ENCODE results near the gene NKX2-4.

NKX2-4 gene

DNA sequence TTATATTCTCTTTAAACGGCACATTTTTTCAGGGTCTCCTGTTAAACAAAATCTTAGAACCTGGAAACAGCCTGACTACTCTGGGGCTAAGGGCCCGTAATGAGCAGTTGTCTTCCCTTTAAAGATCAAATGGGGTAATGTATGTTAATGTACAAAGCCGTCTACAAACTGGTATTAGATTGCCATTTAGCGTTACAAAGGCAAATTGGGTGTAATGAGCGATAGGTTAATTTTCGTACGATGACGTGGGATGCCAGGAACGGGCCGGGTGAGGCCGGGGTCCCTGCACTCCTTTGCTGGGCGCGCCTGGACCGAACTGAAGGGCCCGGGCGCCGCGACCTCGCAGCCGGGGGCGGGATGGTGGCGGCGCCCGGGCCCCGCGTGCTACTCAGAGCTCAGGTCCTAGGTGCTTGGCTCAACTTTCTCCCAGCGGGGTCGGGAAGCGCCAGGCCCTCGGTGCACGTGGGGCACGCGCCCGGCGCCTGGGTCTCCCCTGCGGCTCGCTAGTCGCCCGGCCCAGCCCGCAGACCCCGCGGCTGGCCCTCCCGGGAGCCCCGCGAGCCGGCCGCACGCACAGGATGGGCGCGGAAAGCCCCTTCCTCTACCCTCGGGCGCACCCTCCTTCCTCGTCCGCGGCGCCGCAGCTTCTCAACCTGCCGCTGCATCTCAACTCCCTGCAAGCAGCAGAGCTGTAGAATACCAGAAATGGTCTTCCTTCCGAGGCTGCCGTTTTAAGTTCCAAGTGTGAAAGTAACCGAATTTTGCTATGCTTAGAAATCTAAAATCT is 5.9 kb downstream of the NKX2-4 start:
- FAIRE-seq (no peak), DNase-seq (ENCODE audit: insufficient read length) (no peak)
- TF ChIP-seq TAF1 (IDR thresholded peaks at IDR 0.05; ENCODE audit: borderline replicate concordance, low read depth, low read length) (no peak), POLR2AphosphoS5 (IDR thresholded peaks at IDR 0.05; ENCODE audit: low read depth, low read length) (no peak), POLR2A (IDR thresholded peaks at IDR 0.05; ENCODE audit: low read depth, low read length) (0 out of 2 replicates have a peak, but pooled peaks have one; percentile 22)

DNA sequence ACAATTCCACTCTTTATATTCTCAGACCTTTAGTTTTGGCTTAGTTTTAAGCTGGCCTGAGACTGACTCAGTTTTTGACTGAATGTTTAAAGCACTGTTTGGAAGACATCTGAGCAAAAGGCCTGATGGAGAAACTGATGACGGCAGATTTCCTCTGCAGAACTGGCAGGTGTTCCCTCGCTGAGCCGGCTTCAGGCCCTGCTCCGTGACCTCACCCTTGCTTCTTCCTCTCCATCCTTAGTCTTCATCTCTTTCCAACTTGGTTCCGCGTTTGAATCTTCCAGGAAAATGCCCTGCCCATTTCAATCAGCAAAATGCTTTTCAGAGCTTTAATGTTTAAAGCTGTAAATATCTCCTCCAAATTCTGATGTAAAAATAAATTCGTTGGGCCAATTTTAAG is 6.6 kb downstream of the NKX2-4 start:
- FAIRE-seq: no peak
- DNase-seq (ENCODE audit: insufficient read length): no peak
- no peak for TF ChIP-seq POLR2AphosphoS5 (IDR thresholded peaks at IDR 0.05; ENCODE audit: low read depth, low read length)
- no peak for TF ChIP-seq POLR2A (IDR thresholded peaks at IDR 0.05; ENCODE audit: low read depth, low read length)
- TF ChIP-seq TAF1 (IDR thresholded peaks at IDR 0.05; ENCODE audit: borderline replicate concordance, low read depth, low read length): no peak

DNA sequence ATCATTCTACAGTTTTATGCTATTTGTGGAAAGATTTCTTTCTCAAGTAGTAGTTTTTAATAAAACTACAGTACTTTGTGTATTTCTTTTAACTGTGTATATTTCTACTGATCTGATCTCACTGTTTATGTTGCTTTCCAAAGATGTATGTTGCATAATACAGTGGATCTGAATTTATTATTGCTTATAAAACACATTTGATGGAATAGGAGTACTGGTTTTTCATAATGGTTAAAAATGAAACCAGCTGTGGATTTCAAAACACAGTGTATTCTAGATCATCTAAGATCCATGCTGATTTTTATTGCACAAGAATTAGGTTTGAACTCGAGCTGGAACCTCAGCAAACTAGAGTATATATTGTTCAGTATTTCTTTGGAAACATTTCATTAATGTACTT is 8.0 kb downstream of the NKX2-4 start:
- no peak for FAIRE-seq
- DNase-seq (ENCODE audit: insufficient read length): no peak
- TF ChIP-seq TAF1 (IDR thresholded peaks at IDR 0.05; ENCODE audit: borderline replicate concordance, low read depth, low read length) (no peak), POLR2A (IDR thresholded peaks at IDR 0.05; ENCODE audit: low read depth, low read length) (no peak), POLR2AphosphoS5 (IDR thresholded peaks at IDR 0.05; ENCODE audit: low read depth, low read length) (no peak)

DNA sequence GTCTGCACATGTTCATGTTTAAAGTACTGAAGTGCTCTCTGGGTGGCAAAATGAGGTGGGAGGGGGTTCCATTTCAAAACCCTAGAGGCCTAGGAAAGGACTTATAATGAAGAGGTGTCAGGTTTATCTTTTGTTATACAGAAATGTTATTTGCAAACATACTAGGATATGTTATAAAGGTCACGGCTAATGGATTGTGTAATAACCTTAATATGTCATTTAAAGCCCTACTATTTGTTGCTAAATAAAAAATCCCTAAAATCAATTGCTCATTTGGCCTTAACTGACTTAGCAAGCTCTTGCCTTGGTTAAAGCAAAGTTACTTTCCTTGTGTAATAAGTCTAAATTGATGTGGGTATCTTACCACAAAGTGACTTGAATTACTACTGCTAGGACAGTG is 8.8 kb downstream of the NKX2-4 start:
- DNase-seq (ENCODE audit: insufficient read length) (no peak), FAIRE-seq (no peak)

DNA sequence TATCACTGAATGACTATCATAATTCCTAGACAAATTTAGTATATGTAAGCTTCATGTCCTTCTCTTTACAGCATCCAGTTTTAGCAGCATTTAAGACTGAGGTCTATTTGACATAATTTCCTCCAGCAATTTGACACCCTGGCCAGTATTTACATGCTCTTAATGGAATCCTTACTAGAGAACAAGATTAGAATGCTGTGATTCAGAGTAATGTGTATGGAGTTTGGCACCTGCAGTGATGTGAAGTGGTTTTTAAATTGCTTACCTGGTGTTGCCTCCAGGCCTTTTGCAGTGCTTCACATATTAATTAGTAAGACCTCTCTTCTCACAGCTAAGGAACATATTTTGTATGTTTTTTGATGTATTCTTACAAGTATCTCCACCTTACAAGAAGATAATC is 9.8 kb downstream of the NKX2-4 start:
- TF ChIP-seq POLR2AphosphoS5 (IDR thresholded peaks at IDR 0.05; ENCODE audit: low read depth, low read length) (no peak), TAF1 (IDR thresholded peaks at IDR 0.05; ENCODE audit: borderline replicate concordance, low read depth, low read length) (no peak), POLR2A (IDR thresholded peaks at IDR 0.05; ENCODE audit: low read depth, low read length) (no peak)
- DNase-seq (ENCODE audit: insufficient read length) (no peak), FAIRE-seq (no peak)

More for the DNA sequence above, 8.8 kb downstream of the NKX2-4 start:
- no peak for TF ChIP-seq POLR2A (IDR thresholded peaks at IDR 0.05; ENCODE audit: low read depth, low read length)
- TF ChIP-seq TAF1 (IDR thresholded peaks at IDR 0.05; ENCODE audit: borderline replicate concordance, low read depth, low read length): no peak

DNA sequence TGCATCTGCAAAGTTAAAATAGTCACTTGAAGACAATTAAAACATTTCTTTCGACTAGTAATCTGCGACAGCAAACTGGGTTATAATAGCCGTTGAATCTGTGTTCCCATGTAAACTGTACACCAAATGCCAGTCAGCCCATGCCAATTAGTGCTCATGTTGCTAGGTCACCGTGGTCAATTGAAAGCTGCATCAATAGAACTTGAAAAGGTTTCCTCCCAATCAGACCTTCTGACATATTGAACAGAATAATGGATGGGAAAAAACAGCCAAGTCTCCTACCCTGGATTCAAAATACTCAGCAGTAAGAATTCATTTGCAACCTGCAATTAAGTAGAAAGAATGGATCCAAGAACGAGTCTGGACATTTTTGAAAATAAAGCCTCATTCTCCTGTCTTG is 11.2 kb downstream of the NKX2-4 start:
- DNase-seq (ENCODE audit: insufficient read length): no peak
- no peak for FAIRE-seq

DNA sequence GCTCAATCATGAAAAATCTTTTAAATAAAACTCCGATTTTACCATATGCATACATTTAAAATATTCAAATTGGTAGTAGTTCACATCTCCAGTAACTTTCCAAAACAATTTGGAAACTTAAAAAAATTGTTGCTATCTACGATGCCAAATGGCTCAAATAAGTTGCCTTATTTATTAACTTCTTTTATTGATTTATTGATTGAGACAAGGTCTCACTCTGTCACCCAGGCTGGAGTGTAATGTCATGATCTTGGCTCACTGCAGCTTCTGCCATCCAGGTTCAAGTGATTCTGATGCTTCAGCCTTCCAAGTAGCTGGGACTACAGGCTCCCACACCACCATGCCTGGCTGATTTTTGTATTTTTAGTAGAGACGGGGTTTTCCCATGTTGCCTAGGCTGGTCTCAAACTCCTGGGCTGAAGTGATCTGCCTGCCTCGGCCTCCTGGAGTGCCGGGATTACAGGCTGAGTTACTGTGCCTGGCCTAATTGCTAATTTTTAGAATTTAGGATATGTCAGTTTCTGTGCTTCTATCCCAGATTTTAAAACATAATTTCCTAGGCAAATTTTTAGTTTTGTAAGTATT is 12.9 kb downstream of the NKX2-4 start:
- no peak for DNase-seq (ENCODE audit: insufficient read length)
- no peak for TF ChIP-seq TAF1 (IDR thresholded peaks at IDR 0.05; ENCODE audit: borderline replicate concordance, low read depth, low read length)
- TF ChIP-seq POLR2A (IDR thresholded peaks at IDR 0.05; ENCODE audit: low read depth, low read length): no peak
- no peak for TF ChIP-seq POLR2AphosphoS5 (IDR thresholded peaks at IDR 0.05; ENCODE audit: low read depth, low read length)
- FAIRE-seq: no peak

More for the DNA sequence above, 11.2 kb downstream of the NKX2-4 start:
- TF ChIP-seq POLR2A (IDR thresholded peaks at IDR 0.05; ENCODE audit: low read depth, low read length) (no peak), POLR2AphosphoS5 (IDR thresholded peaks at IDR 0.05; ENCODE audit: low read depth, low read length) (no peak), TAF1 (IDR thresholded peaks at IDR 0.05; ENCODE audit: borderline replicate concordance, low read depth, low read length) (no peak)

DNA sequence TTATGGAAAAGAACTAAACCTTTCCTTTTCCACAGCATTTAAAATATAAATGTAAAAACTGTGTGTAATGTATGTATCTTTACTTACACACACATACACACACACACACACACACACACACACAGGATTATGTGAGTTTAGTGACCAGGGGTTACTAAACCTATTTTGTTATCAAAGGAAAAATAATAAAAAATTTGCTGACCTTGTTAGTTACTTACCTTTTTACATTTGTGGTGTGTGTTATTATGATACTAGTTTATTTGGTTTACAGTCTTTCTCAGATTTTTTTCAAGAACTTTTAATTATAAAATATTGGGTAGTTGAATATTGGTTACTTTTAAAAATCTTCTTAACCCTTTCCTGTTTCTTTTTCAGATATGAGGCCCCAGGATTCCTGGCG is 15.7 kb downstream of the NKX2-4 start:
- DNase-seq (ENCODE audit: insufficient read length) (no peak), FAIRE-seq (no peak)
- TF ChIP-seq POLR2A (IDR thresholded peaks at IDR 0.05; ENCODE audit: low read depth, low read length) (no peak), TAF1 (IDR thresholded peaks at IDR 0.05; ENCODE audit: borderline replicate concordance, low read depth, low read length) (no peak), POLR2AphosphoS5 (IDR thresholded peaks at IDR 0.05; ENCODE audit: low read depth, low read length) (no peak)

DNA sequence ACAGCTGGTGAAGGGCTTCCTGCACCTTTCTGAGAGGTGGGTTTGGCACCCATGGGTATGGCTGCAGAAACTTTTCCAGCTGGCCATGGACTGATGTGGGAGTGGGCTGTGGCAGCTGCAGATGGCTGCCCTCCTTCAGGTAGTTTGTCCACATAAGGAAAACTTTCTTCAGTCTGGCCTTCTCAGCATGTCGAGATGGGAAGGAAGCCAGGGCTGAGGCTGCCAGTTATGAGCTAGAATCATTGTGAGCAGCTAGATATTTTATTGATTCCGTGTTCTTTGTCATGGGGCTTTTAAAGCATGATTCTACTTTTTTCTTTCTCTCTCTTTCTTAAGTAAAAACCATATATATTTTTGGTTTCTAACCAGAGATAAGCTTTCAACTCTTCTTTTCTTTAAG is 16.6 kb downstream of the NKX2-4 start:
- DNase-seq (ENCODE audit: insufficient read length) (no peak), FAIRE-seq (no peak)
- no peak for TF ChIP-seq TAF1 (IDR thresholded peaks at IDR 0.05; ENCODE audit: borderline replicate concordance, low read depth, low read length)
- no peak for TF ChIP-seq POLR2AphosphoS5 (IDR thresholded peaks at IDR 0.05; ENCODE audit: low read depth, low read length)
- TF ChIP-seq POLR2A (IDR thresholded peaks at IDR 0.05; ENCODE audit: low read depth, low read length): no peak

DNA sequence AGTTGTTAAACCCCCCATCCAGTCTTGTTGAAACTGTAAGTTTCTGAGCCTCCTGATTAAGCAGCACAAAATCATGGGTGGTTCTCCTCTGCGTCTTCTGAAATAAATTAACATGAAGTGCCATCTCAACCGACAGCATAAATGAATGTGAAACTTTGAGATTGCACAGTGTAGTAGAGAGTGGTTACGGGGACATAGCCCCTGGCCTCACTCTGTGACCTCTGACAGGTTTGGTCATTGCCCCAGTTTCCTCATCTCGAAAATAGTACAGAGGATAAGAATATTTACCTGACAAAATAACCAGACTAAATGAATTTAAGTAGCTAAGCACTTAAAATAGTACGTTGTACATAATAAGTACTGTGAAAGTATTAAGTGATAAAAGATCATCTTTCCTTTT is 19.1 kb downstream of the NKX2-4 start:
- TF ChIP-seq POLR2AphosphoS5 (IDR thresholded peaks at IDR 0.05; ENCODE audit: low read depth, low read length) (no peak), POLR2A (IDR thresholded peaks at IDR 0.05; ENCODE audit: low read depth, low read length) (no peak), TAF1 (IDR thresholded peaks at IDR 0.05; ENCODE audit: borderline replicate concordance, low read depth, low read length) (no peak)
- FAIRE-seq: no peak
- no peak for DNase-seq (ENCODE audit: insufficient read length)

DNA sequence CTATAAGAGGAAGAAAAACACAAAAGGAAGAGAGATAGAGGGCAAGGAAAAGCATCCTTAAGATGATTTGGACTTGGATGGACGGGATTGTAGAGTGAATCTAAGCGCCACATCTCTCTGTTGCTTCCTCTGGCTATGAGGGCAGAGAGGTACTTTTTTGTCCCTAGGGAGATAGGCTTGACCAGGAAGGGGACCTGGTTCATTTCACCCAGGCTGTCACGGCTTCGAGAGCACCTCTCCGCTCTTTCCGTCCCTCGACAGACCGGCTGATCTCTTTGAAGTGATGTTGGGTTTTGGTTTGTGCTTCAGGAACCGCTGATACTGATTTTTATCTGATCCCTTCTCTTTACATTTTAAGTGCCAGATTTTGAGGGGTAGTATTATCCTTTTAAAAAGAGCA is 19.6 kb downstream of the NKX2-4 start:
- no peak for FAIRE-seq
- TF ChIP-seq POLR2AphosphoS5 (IDR thresholded peaks at IDR 0.05; ENCODE audit: low read depth, low read length) (no peak), POLR2A (IDR thresholded peaks at IDR 0.05; ENCODE audit: low read depth, low read length) (no peak), TAF1 (IDR thresholded peaks at IDR 0.05; ENCODE audit: borderline replicate concordance, low read depth, low read length) (no peak)
- no peak for DNase-seq (ENCODE audit: insufficient read length)

DNA sequence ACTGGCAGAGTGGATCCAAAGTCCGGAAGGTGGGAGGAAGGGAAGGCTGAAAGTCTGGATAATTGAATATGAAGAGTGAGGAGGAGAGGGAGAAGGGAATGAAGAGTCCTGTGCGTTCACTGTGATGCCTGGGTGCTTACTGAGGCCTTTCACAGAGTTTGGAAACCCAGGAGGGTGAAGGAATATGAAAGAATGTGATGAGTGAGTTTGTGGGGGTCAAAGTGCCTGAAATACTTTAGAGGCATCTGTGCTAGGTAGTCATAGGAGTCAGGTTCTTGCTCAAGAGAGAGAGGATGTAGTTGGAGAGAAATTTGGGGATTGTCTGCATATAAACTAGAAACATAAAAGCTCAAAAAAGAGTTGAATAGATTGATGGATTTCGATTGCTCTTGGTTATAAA is 20.7 kb downstream of the NKX2-4 start:
- no peak for TF ChIP-seq POLR2A (IDR thresholded peaks at IDR 0.05; ENCODE audit: low read depth, low read length)
- TF ChIP-seq POLR2AphosphoS5 (IDR thresholded peaks at IDR 0.05; ENCODE audit: low read depth, low read length): no peak
- TF ChIP-seq TAF1 (IDR thresholded peaks at IDR 0.05; ENCODE audit: borderline replicate concordance, low read depth, low read length): no peak
- DNase-seq (ENCODE audit: insufficient read length) (no peak), FAIRE-seq (no peak)

Measured in GM12892 (cell line).